ENCODE results near the gene MEPCE. TPM values are rescaled to one million over a fixed set of nuclear protein-coding genes. Genes with fewer than 3 reads are reported as not detected.

Gene MEPCE
- total and polyA plus RNA-seq, 10 of the 15 experiments (the other 5 are each of a cell fraction or from before 2014, with no cell fraction given), result 8.2 to 48.0 (median 22.1) TPM

GRCh38 chr7:100483090-100483721 is 53.6 kb downstream of the MEPCE start (continued):
- TF ChIP-seq ZBTB11 (CRISPR knock-in tag; IDR thresholded peaks at IDR 0.05), result no peak
- 0 out of 2 replicates have a peak, but pooled peaks have one; percentile 55 for TF ChIP-seq ZSCAN29 (IDR thresholded peaks at IDR 0.05)
- no peak for TF ChIP-seq SIX5 (IDR thresholded peaks at IDR 0.05; ENCODE audit: low read depth, low read length, severe bottlenecking)
- TF ChIP-seq FOXK2 (IDR thresholded peaks at IDR 0.05), result no peak
- TF ChIP-seq RFX5 (IDR thresholded peaks at IDR 0.05; ENCODE audit: low read depth, low read length), result no peak
- no peak for TF ChIP-seq HDAC2 (IDR thresholded peaks at IDR 0.05)
- 0 out of 2 replicates have a peak, but pooled peaks have one; percentile 17 for TF ChIP-seq TBL1XR1 (IDR thresholded peaks at IDR 0.05; ENCODE audit: low read depth, low read length)
- TF ChIP-seq YY1 (IDR thresholded peaks at IDR 0.05; ENCODE audit: low read depth, low read length), result peak; percentile 77; the same call in 1 of the 2 replicates
- no peak for TF ChIP-seq TCF3 (IDR thresholded peaks at IDR 0.05; ENCODE audit: borderline replicate concordance, insufficient read depth, low read depth, low read length)
- TF ChIP-seq CEBPB (IDR thresholded peaks at IDR 0.05; ENCODE audit: borderline replicate concordance in 1 of 2, low read depth in 2 of 2, low read length in 2 of 2), result no peak
- TF ChIP-seq ZNF592 (IDR thresholded peaks at IDR 0.05), result peak; percentile 84
- no peak for TF ChIP-seq MYC (IDR thresholded peaks at IDR 0.05; ENCODE audit: insufficient read depth, insufficient read length, insufficient replicate concordance, low read length, severe bottlenecking)
- no peak for TF ChIP-seq FOXM1 (IDR thresholded peaks at IDR 0.05; ENCODE audit: low read depth, low read length)
- peak; percentile 55 for TF ChIP-seq RAD21 (IDR thresholded peaks at IDR 0.05; ENCODE audit: insufficient read depth, low read depth, low read length)
- no peak for TF ChIP-seq MLLT1 (IDR thresholded peaks at IDR 0.05)
- TF ChIP-seq NFIC (IDR thresholded peaks at IDR 0.05; ENCODE audit: low read depth, low read length), result no peak
- TF ChIP-seq KAT2A (conservative IDR thresholded peaks at IDR 0.05; ENCODE audit: control insufficient read depth, low read depth, low read length), result no peak
- no peak for TF ChIP-seq SMAD5 (IDR thresholded peaks at IDR 0.05; ENCODE audit: low read depth)
- TF ChIP-seq HDAC6 (IDR thresholded peaks at IDR 0.05; ENCODE audit: unreplicated experiment), result no peak

Data from GM12878 (cell line).